ENCODE results near the gene WDR75.
"Not testable (repeated sequence)": the region's sequence is repeated elsewhere in the genome, so short reads cannot be mapped to it uniquely, and the experiment has no call there.

WDR75 gene

GRCh38 chr2:189442468-189442867, 1.2 kb downstream of the WDR75 start:
- no peak for DNase-seq

DNA sequence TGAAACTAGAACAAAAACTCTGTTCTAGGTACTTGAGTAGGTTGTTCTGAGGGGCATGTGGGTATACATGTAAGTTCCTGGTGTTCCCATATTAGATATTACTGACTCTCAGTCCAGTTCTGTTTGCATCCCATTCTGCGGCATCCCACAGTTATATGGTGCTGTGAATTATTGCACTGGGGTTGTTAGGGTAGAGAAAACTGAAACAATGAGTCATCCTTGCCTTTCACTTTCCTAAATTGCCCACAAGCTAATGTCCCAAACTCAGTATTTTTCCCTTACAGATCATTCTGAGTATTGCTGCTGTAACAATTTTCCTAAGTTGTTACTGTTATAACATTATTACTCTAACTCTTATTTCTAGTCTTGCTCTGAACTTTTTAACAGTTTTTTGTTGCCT, 3.0 kb downstream of the WDR75 start:
- DNase-seq, result peak; percentile 34 to 61 (median 55)

DNA sequence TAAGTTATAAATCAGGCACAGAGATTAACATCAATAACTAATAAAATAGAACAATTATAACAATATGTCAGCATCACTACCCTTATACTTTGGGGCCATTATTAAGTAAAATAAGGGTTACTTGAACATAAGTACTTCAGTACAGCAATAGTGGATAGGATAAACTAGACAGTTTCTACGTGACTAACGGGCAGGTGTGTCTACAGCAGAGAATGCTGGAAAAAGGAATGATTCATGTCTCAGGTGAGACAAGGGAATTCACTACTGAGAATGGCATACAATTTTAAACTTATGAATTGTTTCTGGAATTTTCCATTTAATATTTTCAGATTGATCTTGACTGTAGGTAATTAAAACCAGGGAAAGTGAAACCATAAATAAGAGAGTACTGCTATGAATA, 5.5 kb downstream of the WDR75 start:
- no peak for DNase-seq

- DNase-seq, result no peak
Observed at GRCh38 chr2:189454009-189454408, 12.7 kb downstream of the WDR75 start.

- DNase-seq, result no peak
Observed at GRCh38 chr2:189465076-189465475, 23.8 kb downstream of the WDR75 start.

GRCh38 chr2:189465478-189465877, 24.2 kb downstream of the WDR75 start:
- no peak for DNase-seq

DNA sequence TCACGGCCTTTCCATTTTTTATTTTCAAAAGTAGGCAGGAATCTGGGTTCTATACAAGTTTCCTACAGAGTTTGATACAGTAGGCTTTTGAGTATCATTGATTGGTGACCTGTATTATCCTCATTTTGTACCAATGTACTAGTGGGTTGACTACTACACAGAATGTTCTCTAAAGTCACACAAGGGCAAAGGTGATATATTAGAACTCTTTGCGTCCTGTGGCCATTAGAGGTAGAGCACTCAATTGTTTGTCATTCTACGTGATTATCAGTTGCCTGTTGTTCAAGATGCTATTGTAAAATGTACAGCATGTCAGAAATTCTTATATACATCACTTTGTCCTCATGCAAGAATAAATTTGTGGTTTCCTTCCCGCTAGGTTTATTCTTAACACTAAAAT, 24.8 kb downstream of the WDR75 start:
- no peak for DNase-seq

GRCh38 chr2:189466656-189467055, 25.4 kb downstream of the WDR75 start:
- DNase-seq, result peak; percentile 53 to 67 (median 64)

GRCh38 chr2:189467160-189467559, 25.9 kb downstream of the WDR75 start:
- peak in 1 of 3 donors; percentile 6 for DNase-seq

DNA sequence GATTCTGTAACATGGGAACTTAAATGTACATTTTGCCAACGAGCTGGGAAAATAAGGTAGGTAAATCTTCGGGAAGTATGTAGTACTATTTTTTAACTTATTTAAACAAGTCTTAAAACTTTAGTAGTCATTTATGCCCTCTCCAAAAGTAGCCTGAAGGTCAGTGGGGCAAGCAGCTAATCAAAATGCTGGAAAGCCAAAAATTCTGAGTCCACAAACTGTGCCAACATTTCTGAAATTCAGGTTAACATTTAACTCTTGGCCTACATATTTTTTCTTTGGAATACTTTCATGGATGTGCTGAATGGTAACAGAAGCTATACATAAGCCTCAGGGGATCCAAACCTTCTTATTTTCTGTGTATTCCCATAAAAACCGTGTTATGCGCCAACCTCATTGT, 26.3 kb downstream of the WDR75 start:
- DNase-seq, result no peak

- DNase-seq, result no peak
Observed at GRCh38 chr2:189474526-189474925, 33.3 kb downstream of the WDR75 start.

GRCh38 chr2:189477756-189478155, 36.5 kb downstream of the WDR75 start:
- DNase-seq, result no peak

DNA sequence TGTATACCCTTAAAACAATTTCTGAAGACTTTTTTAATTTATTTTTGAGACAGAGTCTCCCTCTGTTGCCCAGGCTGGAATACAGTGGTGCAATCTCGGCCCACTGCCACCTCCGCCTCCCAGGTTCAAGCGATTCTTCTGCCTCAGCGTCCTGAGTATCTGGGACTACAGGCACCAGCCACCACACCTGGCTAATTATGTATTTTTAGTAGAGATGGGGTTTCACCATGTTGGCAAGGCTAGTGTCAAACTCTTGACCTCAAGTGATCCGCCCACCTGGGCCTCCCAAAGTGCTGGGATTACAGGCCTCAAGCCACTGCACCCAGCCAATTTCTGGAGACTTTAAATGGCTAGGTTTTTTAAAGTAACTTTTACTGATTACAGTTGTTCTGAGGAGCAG, 37.0 kb downstream of the WDR75 start:
- DNase-seq, result not testable (repeated sequence)

DNA sequence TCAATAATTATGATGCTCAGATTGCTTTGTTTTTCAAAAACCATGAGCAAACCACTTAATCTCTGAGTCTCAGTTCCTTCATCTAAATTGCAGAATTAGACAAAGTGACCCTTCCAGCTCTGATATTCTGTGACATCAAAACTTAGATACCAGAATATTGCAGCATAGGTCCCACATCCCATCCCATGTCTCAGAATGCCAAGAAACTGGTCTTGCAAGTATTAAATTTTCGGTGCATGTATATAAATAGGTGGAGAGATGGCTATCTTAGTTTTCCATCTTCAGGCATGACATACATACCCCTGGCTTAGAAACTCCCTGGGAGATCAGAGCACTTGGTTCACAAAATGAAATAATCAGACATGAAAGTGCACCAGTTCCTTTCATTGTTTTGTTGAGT, 39.8 kb downstream of the WDR75 start:
- no peak for DNase-seq

GRCh38 chr2:189483571-189483970, 42.3 kb downstream of the WDR75 start:
- no peak for DNase-seq

GRCh38 chr2:189483980-189484740, 42.9 kb downstream of the WDR75 start:
- no peak for DNase-seq

GRCh38 chr2:189485146-189485545, 43.9 kb downstream of the WDR75 start:
- DNase-seq, result peak in 1 of 3 donors; percentile 11

DNA sequence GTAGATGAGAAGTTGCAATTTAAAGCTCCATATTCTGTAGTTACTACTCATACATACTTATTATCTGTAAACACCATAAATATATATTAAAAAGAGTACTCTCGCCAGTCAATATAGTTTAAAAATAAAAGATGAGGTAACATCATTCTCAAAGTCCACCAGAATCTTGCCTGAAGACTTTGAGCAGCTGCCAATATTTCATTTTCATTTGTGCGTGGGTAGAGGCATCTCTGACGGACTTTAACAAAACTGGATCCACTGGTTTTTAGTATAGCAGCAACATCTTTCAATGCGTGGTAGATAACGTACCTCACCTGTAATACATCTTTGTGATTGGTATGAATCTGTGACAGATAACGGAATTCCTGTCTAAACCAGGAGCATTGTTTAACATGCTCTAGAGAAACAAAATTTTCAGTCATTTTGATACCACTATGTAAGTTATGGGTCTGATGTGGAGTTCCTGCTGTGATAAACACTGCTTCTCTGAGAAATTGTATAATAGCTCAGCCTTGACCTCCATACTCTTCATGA, 45.0 kb downstream of the WDR75 start:
- DNase-seq, result no peak

DNA sequence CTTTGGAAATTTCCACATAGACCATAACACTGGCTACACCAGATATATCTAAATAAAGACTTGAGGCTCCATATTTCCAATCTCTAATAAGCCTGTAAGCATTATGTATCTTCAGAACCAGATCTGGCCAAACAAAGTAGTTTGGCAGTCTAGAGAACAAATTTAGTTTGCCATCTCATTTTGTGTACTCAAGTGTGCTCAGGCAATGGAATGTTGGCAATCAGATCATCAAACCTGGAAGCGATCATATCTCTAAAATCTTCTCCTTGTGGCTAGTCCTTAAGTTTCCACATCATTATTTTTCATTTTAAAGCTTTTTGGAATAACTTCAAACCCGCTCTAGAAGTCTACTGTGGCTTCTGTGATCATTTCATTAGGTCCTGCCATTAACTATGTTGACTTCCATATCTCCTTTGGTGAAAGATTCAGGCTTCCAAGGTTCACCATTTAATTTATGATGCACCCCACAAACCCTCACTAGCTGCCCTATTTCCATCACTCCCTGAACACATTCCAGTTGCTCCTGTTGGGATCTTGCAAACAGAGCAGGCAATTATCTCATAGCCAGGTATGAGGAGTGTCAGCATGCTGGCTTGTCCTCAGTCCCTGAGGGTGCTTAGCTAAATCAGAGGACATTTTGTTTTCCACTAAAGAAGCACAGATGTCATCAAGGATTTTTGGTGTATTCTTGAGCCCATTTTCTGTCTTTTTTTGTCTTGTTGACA, 46.2 kb downstream of the WDR75 start:
- no peak for DNase-seq

DNA sequence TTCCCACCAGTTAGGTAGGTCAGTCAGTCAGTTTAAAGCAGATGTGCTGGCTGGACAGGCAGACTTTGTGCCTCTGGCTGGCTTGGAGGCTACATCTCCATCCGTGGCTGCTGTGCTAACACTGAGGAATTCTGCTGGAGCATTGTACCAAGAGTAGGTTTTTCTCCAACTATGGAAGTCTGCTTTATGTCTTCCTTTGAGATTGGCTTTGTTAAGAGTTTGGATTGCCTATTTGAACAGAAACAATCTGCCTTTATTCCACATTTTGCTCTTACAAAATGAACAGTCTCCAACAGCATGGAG, 46.7 kb downstream of the WDR75 start:
- no peak for DNase-seq

DNA sequence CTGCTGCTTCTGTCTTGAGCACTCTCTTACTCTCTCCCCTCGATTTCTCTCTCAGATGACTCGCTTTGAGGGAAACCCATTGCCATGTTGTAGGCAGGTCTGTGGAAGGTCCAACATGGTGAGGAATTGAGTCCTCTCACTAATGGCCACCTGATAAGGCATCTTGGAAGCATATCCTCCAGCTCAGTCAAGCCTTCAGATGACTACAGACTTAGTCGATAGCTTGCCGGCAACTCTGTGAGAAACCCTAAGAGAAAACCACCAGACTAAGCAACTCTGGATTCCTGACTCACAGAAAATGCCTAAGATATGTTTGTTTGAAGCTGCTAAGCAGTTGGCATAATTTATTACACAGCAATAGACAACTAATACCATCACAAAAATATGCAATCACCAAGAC, 51.2 kb downstream of the WDR75 start:
- DNase-seq, result no peak

DNA sequence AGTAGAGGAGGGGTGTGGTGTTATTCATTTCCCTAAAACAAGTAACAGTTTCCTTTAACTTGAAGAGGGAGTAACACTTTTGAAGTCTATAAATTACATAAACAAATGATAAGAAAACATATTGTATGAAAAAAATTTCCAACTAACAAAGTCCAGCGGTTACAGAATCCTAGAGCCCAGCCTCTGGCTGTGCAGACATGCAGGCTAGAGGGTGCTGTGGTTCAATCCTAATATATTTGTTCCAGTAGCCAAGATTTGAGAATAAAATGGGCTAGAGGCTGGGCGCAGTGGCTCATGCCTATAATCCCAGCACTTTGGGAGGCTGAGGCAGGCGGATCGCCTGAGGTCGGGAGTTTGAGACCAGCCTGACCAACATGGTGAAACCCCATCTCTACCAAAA, 56.9 kb downstream of the WDR75 start:
- no peak for DNase-seq

- no peak for DNase-seq
Observed at GRCh38 chr2:189499137-189499536, 57.9 kb downstream of the WDR75 start.

DNA sequence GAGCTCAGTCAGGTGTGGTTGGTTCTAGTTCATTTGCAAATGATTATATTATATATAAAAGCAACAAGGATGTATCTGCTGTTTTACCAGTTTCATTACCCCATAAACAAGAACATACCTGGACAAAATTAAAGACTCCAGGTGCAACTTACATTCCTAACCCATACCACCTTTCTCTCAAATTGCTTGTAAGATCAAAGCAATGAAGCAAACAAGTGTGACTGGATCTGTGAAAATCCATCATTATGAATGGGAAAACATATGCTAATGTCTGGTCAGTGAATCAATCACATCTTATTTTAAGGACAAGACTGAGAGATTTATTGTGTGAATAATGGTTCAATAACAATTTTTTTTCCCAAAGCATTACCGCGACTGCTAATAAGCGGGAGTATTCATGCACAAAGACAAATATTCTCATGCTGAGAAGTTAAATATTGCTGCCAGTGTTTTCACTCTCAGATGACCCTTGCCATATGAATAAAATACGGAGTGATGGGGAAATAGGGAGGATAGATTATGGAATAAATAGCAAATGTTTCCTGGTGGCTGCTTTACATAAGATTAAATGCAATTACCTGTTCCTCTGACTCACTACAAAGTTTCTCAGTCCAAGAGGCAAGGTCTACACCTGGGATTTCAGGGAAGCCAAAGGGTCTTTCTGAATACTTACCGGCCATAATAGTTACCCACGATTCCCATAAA, 59.3 kb downstream of the WDR75 start:
- no peak for DNase-seq
